Dermis blood vessel endothelial cell (primary cell): Measurements from ENCODE around the gene ATP6V1F. TPM values are rescaled to one million over a fixed set of nuclear protein-coding genes. Genes with fewer than 3 reads are reported as not detected.

ENCODE experiments used
- DNase-seq: peaks from one replicate; pipeline ENCODE4 v3.0.0; 2010
- total RNA-seq: library from RNA; depleted of rRNA; stranded (reverse); fragments of >200 nt; gene quantifications from 2 replicates; pipeline ENCODE4 v1.2.3, GENCODE V29; 2014

Gene ATP6V1F
- total RNA-seq, 1 donor from 2014 or later = 93.1 TPM

DNA sequence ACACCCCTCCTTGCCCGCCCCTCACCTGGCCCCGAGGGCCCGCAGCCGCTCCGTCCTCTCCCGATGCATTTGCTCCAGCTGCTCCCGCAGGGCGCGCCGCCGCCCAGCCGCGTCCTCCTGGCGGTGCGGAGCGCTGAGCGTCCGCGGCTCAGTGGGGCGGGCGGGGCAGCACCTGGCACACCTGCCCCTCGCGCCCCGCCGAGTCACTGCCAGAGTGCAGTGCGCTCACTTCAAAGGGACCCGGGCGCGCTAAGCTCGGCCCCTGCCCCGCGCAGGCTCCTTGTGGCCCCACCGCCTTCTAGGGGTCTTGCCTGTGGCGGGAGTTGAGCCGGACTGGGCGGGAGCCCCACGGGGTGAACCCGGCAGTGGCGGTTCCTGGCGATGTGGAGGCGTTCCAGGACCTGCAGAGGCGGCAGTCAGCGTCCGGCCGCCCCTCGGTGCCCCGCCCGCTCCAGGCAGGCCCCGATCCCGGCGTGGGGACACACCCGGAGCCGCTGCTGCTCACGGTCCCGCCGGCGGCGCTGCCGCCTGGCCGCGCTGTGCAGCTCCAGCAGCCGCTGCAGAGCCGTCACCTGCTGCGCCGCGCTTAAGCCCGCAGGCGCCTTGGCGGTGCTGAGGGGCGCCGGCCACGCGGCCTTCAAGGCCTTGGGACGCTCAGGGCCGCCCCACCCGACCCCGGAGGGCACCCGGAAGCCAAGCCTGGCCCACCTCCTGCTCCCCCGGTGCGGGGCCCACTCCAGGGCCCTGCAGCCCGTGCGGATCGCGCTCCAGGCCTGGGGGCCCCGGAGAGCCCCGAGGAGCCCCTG, 6.7 kb downstream of the ATP6V1F start:
- peak; percentile 59 for DNase-seq

DNA sequence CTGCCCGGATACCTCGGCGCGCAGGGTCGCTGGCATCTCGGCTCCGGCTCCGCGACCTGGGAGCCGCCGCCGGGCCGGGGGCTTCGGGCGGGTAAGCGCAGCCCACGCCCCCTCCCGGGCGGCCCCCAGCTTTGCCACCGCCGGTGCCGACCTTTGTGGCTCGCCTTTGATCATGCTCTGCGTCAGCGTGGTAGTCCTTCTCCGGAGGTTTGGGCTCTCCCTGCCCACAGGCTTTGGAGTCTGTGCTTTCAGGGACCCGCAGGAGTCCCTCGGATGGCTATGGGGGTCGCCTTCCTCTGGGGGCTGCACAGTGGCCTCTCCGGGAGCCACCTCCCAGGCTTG, 7.3 kb downstream of the ATP6V1F start:
- no peak for DNase-seq

DNA sequence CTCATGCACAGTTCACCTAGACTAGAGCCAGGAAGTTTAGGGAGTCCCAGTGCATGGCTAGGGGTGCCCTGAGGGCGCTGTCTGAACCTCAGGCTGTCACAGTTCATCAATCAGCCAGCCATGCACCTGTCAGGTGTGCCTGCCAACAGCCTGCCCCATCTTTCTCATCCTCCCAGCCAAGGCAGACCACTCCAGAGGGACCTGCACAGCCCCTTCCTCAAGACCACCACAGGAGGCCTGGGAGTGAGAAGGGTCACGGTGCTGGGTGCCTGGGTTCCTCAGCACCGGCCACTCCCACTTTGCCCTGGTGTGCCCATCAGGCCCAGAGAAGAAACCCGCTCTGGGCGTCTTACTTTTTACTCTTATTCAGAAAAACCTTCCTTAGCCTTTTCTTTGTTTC, 8.4 kb downstream of the ATP6V1F start:
- DNase-seq = no peak

GRCh38 chr7:128872394-128872824, 9.8 kb downstream of the ATP6V1F start:
- no peak for DNase-seq

GRCh38 chr7:128873234-128873633, 10.6 kb downstream of the ATP6V1F start:
- DNase-seq = no peak

DNA sequence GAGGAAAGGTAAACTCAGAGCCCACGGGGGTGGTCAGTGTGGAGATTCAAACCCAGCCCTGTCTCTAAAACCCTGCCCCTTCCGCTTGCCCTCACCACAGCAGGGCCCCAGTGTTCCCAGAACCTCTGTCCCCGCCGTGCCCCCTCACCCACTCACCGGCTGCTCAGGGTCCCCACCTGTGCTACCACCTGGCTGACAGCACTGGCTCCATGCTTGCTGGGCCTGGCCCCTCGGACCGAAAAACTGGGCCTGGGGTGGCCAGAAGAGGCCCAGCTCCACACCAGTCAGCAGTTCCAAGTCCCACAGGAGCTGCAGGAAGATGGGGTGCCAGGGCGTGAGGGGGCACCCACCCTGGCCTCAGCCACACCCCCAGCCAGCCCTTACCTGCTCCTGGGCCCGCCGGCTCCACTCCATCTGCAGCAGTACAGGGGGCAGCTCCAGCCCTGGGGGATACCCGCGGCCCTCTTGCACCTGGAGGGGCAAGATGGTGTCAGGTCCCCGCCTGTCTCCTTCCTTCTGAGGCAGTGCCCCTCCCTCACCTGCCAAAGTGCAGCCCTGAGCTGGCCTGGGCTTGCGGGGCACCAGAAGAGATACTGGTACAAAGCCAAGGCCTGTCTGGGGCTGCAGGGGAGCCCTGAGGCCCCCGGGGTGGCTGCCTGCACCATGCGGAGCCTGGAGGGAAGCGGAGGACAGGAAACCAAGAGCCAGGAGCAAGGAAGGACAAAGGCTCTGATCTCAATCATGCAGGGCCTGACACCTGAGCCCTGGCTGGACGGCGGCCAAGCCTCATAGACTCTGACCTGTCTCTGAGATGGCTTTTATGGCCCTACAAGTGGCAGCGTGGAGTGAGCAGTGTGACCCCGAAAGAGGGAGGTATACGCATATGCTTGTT, 11.7 kb downstream of the ATP6V1F start:
- DNase-seq = no peak

GRCh38 chr7:128875523-128875948, 12.9 kb downstream of the ATP6V1F start:
- DNase-seq = no peak

- no peak for DNase-seq
Measured at GRCh38 chr7:128876127-128876526, 13.5 kb downstream of the ATP6V1F start.

DNA sequence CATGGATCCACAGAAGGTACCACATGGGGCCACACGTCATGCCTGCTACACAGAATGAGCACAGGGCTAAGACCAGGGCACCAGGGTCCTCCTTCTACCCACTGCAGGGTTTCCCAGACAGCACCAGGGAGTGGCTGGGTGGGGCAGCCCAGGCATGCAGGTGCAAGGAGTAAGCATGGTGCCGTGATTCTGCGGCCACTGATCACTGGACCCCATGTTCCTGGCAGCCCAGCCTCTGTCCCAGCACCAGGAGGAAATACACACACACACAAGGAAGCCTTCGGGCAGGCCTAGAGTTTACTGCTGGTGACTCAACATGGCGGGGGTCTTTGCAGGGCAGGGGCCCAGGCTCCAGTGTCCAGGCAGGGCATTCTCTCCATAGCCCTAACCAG, 13.9 kb downstream of the ATP6V1F start:
- DNase-seq = no peak

GRCh38 chr7:128876978-128877755, 14.5 kb downstream of the ATP6V1F start:
- no peak for DNase-seq

DNA sequence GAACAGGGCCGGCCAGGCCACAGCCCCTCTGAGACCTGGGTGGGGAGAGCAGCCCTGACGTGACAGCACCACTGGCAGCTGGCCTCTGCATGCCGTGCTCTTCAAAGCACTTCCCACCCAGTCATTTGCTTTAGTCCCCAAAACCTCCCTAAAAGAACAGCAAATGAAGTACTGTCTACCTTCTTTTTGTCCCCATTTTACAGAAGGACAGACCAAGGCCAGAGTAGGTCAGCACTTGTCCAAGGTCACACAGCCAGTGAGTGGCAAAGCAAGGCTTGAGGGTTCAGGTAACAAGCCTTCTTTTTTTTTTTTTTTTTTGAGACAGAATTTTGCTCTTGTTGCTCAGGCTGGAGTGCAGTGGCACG, 15.1 kb downstream of the ATP6V1F start:
- DNase-seq = no peak

- no peak for DNase-seq
Measured at GRCh38 chr7:128878226-128879105, 15.8 kb downstream of the ATP6V1F start.

- no peak for DNase-seq
Measured at GRCh38 chr7:128879461-128879938, 16.8 kb downstream of the ATP6V1F start.

- DNase-seq = peak; percentile 84
Measured at GRCh38 chr7:128879939-128880746, 17.5 kb downstream of the ATP6V1F start.

DNA sequence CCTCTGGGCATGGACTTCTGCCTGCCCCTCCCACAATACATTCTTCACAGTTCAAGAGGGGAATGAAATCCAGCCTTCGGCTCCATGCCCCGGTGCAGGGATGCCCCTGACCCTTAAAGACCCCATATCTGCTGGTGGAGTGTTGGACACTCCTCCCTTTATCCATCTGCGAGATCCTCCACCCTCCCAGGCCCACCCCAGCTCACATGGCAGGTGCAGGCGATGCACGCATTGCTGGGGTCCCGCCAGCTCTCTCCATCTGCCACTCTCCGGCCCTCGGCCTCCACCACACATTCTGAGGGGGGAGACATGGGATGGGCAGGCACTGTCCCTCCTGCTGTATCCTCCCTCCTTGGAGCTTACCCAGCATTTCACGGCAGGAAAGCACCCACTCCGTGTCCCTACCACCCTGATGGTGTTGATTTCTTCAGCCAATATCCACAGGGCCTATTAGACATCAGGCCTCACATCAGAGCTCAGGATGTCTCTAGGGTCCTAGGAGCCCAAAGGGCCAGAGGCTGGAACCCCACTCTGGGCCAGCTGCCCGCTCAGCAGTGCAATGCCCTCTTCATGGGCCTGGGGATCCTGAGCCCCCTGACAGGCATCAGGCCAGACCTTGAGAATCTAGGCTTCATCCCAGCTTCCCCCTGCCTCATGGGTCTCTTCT, 18.3 kb downstream of the ATP6V1F start:
- DNase-seq = no peak

DNA sequence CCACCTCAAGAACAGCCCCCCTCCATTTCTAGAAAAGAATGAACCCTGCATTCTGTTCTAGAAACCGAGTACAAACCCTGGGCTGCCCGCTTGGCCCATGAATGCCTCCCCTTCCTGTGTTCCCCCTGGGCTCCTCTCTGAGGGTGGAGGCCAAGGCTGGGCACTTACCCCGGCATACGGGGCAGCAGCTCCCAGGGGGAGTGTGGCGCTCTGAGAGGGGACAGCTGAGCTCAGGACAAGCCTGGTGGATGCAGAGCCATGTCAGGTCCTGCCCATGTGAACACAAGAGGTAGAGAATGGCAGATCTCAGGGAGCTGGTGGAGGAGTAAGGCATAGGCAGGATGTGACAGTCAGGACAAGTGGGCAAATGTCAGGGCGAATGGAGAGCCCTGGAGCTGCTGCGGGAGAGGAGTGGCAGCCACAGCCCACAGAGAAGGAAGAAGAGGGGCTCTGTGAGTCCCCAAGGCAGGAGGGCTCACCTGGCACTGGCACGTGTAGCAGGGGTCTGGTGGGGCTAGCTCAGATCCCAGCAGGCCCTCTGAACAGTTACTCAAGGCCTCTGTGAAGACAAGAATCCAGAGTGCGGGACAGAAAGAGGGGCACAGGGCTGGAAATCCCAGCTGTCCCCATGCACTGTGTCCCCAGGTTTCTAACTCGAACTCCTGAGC, 18.9 kb downstream of the ATP6V1F start:
- no peak for DNase-seq

DNA sequence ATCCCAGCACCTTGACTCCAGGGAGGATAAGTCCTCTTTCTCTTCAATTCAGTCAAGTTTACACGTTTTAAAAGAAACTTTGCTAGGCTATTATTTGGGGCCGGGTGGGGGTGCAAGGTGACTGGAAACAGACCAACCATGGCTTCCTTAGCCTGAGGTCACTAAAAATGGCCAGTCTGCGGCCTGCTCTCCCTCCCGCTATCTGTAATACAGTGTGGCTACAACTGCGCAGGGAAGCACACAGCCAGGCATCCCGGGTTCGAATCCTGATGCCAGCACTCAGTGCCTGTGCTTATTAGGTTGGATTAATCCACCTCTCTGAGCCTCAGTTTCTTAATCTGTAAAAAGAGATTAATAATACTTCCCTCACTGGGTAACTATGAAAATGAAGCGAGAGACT, 19.5 kb downstream of the ATP6V1F start:
- no peak for DNase-seq

- DNase-seq = peak; percentile 87
Measured at GRCh38 chr7:128883622-128884448, 21.2 kb downstream of the ATP6V1F start.
